Measurements from ENCODE around the gene CSRNP2. TPM values are rescaled to one million over a fixed set of nuclear protein-coding genes. Genes with fewer than 3 reads are reported as not detected.

CSRNP2 gene
- total and polyA plus RNA-seq, 2 of the 8 experiments (the other 6 are each of a cell fraction or from before 2014, with no cell fraction given): 13.7 to 34.0 TPM

- no peak overlapping the region for H4K8ac ChIP-seq (ENCODE audit: extremely low read depth, insufficient read depth, low read length)
- H2AFZ ChIP-seq (ENCODE audit: low read length): no peak overlapping the region
- H2BK12ac ChIP-seq (ENCODE audit: low read depth, low read length): no peak overlapping the region
- DNase-seq (ENCODE audit: low read depth in 1 of 2, low spot score in 2 of 2): no peak
- H3K9me3 ChIP-seq (ENCODE audit: insufficient read depth in 2 of 2, low read depth in 1 of 2, low read length in 1 of 2): no peaks in the 10 kb centered on the region
- H2BK120ac ChIP-seq (replicated peaks; ENCODE audit: low read depth, low read length): no peak overlapping the region
- no peak overlapping the region for H3K4ac ChIP-seq (replicated peaks; ENCODE audit: insufficient read length, low read depth, low read length)
- peaks cover 4% of the 10 kb centered on the region; the same call in 1 of the 2 replicates for H3K79me1 ChIP-seq (ENCODE audit: low read depth, low read length)
- no peak overlapping the region for H3K4me3 ChIP-seq (ENCODE audit: extremely low read depth in 1 of 4, insufficient read depth in 2 of 4, low read depth in 3 of 4, low read length in 4 of 4)
- H3K36me3 ChIP-seq (ENCODE audit: control insufficient read depth in 2 of 4, insufficient read depth in 4 of 4, low read length in 3 of 4): no peaks in the 10 kb centered on the region
- H4K20me1 ChIP-seq (replicated peaks in 1 of 2; ENCODE audit: control insufficient read depth in 1 of 2, insufficient read depth in 2 of 2, low read length in 2 of 2): no peaks in the 10 kb centered on the region
- no peak overlapping the region for H2BK20ac ChIP-seq (ENCODE audit: low read length)
- H2BK15ac ChIP-seq (ENCODE audit: low read length): no peak overlapping the region
- no peak overlapping the region for H3K4me2 ChIP-seq (ENCODE audit: insufficient read depth in 1 of 2, low read depth in 2 of 2, low read length in 2 of 2)
- H3K56ac ChIP-seq (replicated peaks; ENCODE audit: insufficient read length, low read depth, low read length): no peak overlapping the region
- H3K27ac ChIP-seq (ENCODE audit: low read depth, low read length): no peak overlapping the region
- no peak overlapping the region for H3K23ac ChIP-seq (ENCODE audit: insufficient read length)
- H3K9ac ChIP-seq (replicated peaks in 1 of 4; ENCODE audit: extremely low read depth in 1 of 4, low read depth in 3 of 4, low read length in 3 of 4): no peak overlapping the region
- H3K14ac ChIP-seq (ENCODE audit: insufficient read length): no peak overlapping the region
- ChIA-PET POLR2A (ENCODE audit: partially characterized antibody) (interaction anchor here (1.0 kb wide), 1 partner anchor 49 kb away, joined by 3 read pairs; no protein-coding TSS in a partner anchor), CTCF (ENCODE audit: partially characterized antibody) (interaction anchor here (0.6 to 1.6 kb wide), 7 partner anchors 8 to 256 kb away, joined by 3 to 5 read pairs (median 3); partner anchors contain the start of gene ATF1)
- 89% methylated on average over 7 of the region's 7 CpGs; no CpG with 5 or more reads in 1 of the 2 experiments for WGBS, 2 experiments (ENCODE audit: extremely low coverage in 1 of 2, insufficient coverage in 1 of 2, insufficient read length in 1 of 2, insufficient replicate concordance in 2 of 2, low coverage in 1 of 2, low lambda C conversion rate in 2 of 2, missing lambda C conversion rate in 1 of 2)
- H3K79me2 ChIP-seq (ENCODE audit: control insufficient read depth in 1 of 2, insufficient read depth in 2 of 2, low read length in 2 of 2): peaks cover 15 to 90% of the 10 kb centered on the region in 2 experiments
- peaks cover 2 to 6% (median 5%) of the 10 kb centered on the region in 4 experiments; a peak in 6 of 7 replicates for H3K4me1 ChIP-seq (replicated peaks in 1 of 4; ENCODE audit: control insufficient read depth in 3 of 4, insufficient read depth in 4 of 4, low read length in 3 of 4)
- peaks cover 1% of the 10 kb centered on the region; the same call in 1 of the 2 replicates for H3K23me2 ChIP-seq (ENCODE audit: low read depth, low read length)
- no peaks in the 10 kb centered on the region for H3K27me3 ChIP-seq (replicated peaks in 1 of 4; ENCODE audit: control insufficient read depth in 3 of 4, extremely low read depth in 1 of 4, insufficient read depth in 3 of 4, low read length in 3 of 4)
- no peak overlapping the region for H2AK5ac ChIP-seq (ENCODE audit: low read depth, low read length)
- TF ChIP-seq TAF7 (optimal IDR thresholded peaks at IDR 0.05; ENCODE audit: borderline replicate concordance, low read depth, low read length) (no peak), CHD2 (IDR thresholded peaks at IDR 0.05; ENCODE audit: low read length) (no peak), ATF2 (IDR thresholded peaks at IDR 0.05; ENCODE audit: low read length) (no peak)
- H3K18ac ChIP-seq (ENCODE audit: extremely low read depth, low read length): no peak overlapping the region
- no peak overlapping the region for H2BK5ac ChIP-seq (ENCODE audit: low read depth, low read length)
- H4K5ac ChIP-seq (ENCODE audit: insufficient read length, low read depth, low read length): no peak overlapping the region
- no peak overlapping the region for H4K91ac ChIP-seq (replicated peaks; ENCODE audit: insufficient read length, low read length)
- FAIRE-seq: no peak
Measured at GRCh38 chr12:51020448-51021182, 62.8 kb downstream of the CSRNP2 start.
